ENCODE results near the gene GEMIN2. TPM values are rescaled to one million over a fixed set of nuclear protein-coding genes. Genes with fewer than 3 reads are reported as not detected.

GEMIN2 gene
- polyA plus RNA-seq, 1 of the 3 experiments (the other 2 are of a cell fraction), result 13.2 TPM

DNA sequence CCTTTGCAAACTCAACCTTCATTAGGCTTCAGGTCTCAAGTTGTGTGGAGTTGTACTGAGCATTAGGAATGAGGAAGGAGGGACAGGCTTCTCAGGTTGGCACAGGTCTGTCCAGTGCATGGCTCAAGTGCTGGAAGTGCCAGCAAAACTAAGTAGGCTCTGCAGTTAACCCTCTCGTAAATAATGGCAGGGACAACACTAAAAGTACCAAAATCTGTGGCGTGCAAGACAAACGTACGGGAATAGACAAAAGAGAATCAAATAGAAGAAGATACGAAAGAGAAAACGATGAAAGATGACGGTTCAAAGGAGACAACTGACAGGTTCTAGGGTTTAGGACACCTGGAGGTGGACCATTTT, 55.4 kb downstream of the GEMIN2 start:
- Histone ChIP-seq H3F3A (replicated peaks; ENCODE audit: insufficient read depth) (peaks cover 4% of the 10 kb centered on the region), H3K9me2 (no peaks in the 10 kb centered on the region), H3K36me3 (replicated peaks in 1 of 2; ENCODE audit: control insufficient read depth in 1 of 2, insufficient read depth in 2 of 2, low read length in 1 of 2) (no peaks in the 10 kb centered on the region), H3K27me3 (ENCODE audit: insufficient read depth) (no peaks in the 10 kb centered on the region), H3K4me2 (peak overlapping the region; percentile 74), H4K20me1 (ENCODE audit: insufficient read depth) (no peaks in the 10 kb centered on the region), H2AFZ (ENCODE audit: low read depth) (peak overlapping the region; percentile 78), H3K9ac (peak overlapping the region; percentile 91), H3K9me3 (no peaks in the 10 kb centered on the region), H3K27ac (ENCODE audit: low read depth in 2 of 2, low read length in 1 of 2) (peak overlapping the region; percentile 91 to 94), H3K4me1 (ENCODE audit: control insufficient read depth in 1 of 2, insufficient read depth in 2 of 2, low read depth in 1 of 2, low read length in 1 of 2) (no peaks in the 10 kb centered on the region; a peak in 1 of 4 replicates), H3K79me2 (ENCODE audit: insufficient read depth) (peaks cover 45% of the 10 kb centered on the region), H3K4me3 (ENCODE audit: low read depth in 2 of 2, low read length in 1 of 2) (peak overlapping the region; percentile 69 to 79)
- peak; percentile 4 for DNase-seq
- POLR2A ChIA-PET, result interaction anchor here (1.0 to 1.6 kb wide), 4 partner anchors 10 to 66 kb away, joined by 3 to 8 read pairs (median 5); partner anchors contain the start of genes GEMIN2 and SEC23A
- WGBS (ENCODE audit: low lambda C conversion rate), result under 1% methylated on average over 7 of the region's 7 CpGs
- CTCF ChIA-PET, result no interaction called here
- TF ChIP-seq NRF1 (IDR thresholded peaks at IDR 0.05; ENCODE audit: low read depth, low read length) (no peak), RFX5 (IDR thresholded peaks at IDR 0.05; ENCODE audit: low read length) (no peak), FOXJ3 (CRISPR knock-in tag; IDR thresholded peaks at IDR 0.05) (no peak), GABPA (IDR thresholded peaks at IDR 0.05; ENCODE audit: low read depth) (no peak), EP300 (IDR thresholded peaks at IDR 0.05; ENCODE audit: borderline replicate concordance in 1 of 2, low read depth in 1 of 2, low read length in 1 of 2) (no peak), TCF12 (IDR thresholded peaks at IDR 0.05) (no peak), EZH2phosphoT487 (IDR thresholded peaks at IDR 0.05; ENCODE audit: borderline replicate concordance, low read depth) (no peak), NFIC (IDR thresholded peaks at IDR 0.05; ENCODE audit: borderline replicate concordance) (no peak), RCOR1 (IDR thresholded peaks at IDR 0.05; ENCODE audit: low read length) (no peak), MEF2A (IDR thresholded peaks at IDR 0.05; ENCODE audit: borderline replicate concordance, low read depth) (no peak), FOXM1 (IDR thresholded peaks at IDR 0.05; ENCODE audit: low read depth) (no peak), YY1 (IDR thresholded peaks at IDR 0.05; ENCODE audit: low read depth) (no peak), SMC3 (IDR thresholded peaks at IDR 0.05; ENCODE audit: low read depth, low read length) (no peak), CHD2 (IDR thresholded peaks at IDR 0.05; ENCODE audit: low read length, partially characterized antibody) (no peak)
- TF ChIP-seq, protein P1, sequence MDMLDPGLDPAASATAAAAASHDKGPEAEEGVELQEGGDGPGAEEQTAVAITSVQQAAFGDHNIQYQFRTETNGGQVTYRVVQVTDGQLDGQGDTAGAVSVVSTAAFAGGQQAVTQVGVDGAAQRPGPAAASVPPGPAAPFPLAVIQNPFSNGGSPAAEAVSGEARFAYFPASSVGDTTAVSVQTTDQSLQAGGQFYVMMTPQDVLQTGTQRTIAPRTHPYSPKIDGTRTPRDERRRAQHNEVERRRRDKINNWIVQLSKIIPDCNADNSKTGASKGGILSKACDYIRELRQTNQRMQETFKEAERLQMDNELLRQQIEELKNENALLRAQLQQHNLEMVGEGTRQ (IDR thresholded peaks at IDR 0.05; ENCODE audit: borderline replicate concordance, low read depth, low read length), result no peak
- TF ChIP-seq, protein P2, sequence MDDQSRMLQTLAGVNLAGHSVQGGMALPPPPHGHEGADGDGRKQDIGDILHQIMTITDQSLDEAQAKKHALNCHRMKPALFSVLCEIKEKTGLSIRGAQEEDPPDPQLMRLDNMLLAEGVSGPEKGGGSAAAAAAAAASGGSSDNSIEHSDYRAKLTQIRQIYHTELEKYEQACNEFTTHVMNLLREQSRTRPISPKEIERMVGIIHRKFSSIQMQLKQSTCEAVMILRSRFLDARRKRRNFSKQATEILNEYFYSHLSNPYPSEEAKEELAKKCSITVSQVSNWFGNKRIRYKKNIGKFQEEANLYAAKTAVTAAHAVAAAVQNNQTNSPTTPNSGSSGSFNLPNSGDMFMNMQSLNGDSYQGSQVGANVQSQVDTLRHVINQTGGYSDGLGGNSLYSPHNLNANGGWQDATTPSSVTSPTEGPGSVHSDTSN (IDR thresholded peaks at IDR 0.05), result no peak
- TF ChIP-seq, protein P3, sequence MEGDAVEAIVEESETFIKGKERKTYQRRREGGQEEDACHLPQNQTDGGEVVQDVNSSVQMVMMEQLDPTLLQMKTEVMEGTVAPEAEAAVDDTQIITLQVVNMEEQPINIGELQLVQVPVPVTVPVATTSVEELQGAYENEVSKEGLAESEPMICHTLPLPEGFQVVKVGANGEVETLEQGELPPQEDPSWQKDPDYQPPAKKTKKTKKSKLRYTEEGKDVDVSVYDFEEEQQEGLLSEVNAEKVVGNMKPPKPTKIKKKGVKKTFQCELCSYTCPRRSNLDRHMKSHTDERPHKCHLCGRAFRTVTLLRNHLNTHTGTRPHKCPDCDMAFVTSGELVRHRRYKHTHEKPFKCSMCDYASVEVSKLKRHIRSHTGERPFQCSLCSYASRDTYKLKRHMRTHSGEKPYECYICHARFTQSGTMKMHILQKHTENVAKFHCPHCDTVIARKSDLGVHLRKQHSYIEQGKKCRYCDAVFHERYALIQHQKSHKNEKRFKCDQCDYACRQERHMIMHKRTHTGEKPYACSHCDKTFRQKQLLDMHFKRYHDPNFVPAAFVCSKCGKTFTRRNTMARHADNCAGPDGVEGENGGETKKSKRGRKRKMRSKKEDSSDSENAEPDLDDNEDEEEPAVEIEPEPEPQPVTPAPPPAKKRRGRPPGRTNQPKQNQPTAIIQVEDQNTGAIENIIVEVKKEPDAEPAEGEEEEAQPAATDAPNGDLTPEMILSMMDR (IDR thresholded peaks at IDR 0.05), result no peak
- TF ChIP-seq, protein P4, sequence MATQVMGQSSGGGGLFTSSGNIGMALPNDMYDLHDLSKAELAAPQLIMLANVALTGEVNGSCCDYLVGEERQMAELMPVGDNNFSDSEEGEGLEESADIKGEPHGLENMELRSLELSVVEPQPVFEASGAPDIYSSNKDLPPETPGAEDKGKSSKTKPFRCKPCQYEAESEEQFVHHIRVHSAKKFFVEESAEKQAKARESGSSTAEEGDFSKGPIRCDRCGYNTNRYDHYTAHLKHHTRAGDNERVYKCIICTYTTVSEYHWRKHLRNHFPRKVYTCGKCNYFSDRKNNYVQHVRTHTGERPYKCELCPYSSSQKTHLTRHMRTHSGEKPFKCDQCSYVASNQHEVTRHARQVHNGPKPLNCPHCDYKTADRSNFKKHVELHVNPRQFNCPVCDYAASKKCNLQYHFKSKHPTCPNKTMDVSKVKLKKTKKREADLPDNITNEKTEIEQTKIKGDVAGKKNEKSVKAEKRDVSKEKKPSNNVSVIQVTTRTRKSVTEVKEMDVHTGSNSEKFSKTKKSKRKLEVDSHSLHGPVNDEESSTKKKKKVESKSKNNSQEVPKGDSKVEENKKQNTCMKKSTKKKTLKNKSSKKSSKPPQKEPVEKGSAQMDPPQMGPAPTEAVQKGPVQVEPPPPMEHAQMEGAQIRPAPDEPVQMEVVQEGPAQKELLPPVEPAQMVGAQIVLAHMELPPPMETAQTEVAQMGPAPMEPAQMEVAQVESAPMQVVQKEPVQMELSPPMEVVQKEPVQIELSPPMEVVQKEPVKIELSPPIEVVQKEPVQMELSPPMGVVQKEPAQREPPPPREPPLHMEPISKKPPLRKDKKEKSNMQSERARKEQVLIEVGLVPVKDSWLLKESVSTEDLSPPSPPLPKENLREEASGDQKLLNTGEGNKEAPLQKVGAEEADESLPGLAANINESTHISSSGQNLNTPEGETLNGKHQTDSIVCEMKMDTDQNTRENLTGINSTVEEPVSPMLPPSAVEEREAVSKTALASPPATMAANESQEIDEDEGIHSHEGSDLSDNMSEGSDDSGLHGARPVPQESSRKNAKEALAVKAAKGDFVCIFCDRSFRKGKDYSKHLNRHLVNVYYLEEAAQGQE (IDR thresholded peaks at IDR 0.05; ENCODE audit: low read depth, low read length), result no peak
- TF ChIP-seq, protein P5, sequence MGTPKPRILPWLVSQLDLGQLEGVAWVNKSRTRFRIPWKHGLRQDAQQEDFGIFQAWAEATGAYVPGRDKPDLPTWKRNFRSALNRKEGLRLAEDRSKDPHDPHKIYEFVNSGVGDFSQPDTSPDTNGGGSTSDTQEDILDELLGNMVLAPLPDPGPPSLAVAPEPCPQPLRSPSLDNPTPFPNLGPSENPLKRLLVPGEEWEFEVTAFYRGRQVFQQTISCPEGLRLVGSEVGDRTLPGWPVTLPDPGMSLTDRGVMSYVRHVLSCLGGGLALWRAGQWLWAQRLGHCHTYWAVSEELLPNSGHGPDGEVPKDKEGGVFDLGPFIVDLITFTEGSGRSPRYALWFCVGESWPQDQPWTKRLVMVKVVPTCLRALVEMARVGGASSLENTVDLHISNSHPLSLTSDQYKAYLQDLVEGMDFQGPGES (IDR thresholded peaks at IDR 0.05; ENCODE audit: low read depth, low read length), result no peak
- TF ChIP-seq, protein P6, sequence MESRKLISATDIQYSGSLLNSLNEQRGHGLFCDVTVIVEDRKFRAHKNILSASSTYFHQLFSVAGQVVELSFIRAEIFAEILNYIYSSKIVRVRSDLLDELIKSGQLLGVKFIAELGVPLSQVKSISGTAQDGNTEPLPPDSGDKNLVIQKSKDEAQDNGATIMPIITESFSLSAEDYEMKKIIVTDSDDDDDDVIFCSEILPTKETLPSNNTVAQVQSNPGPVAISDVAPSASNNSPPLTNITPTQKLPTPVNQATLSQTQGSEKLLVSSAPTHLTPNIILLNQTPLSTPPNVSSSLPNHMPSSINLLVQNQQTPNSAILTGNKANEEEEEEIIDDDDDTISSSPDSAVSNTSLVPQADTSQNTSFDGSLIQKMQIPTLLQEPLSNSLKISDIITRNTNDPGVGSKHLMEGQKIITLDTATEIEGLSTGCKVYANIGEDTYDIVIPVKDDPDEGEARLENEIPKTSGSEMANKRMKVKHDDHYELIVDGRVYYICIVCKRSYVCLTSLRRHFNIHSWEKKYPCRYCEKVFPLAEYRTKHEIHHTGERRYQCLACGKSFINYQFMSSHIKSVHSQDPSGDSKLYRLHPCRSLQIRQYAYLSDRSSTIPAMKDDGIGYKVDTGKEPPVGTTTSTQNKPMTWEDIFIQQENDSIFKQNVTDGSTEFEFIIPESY (IDR thresholded peaks at IDR 0.05; ENCODE audit: borderline replicate concordance, low read depth), result no peak

All from SK-N-SH (cell line).